Left lung (tissue), 10 donors: ENCODE data around the gene HOXD11. TPM values are rescaled to one million over a fixed set of nuclear protein-coding genes. Genes with fewer than 3 reads are reported as not detected.

Experiments
- ATAC-seq: fragments of 200-7000 bp; cut with Tn5 transposase; one replicate; pipeline ENCODE4 v1.9.1; 2020; ENCODE audit warnings: moderate library complexity
- DNase-seq, 4 donors: peaks; one replicate each; pipeline ENCODE4 v3.0.0-alpha.2; 2013 to 2020
- H3K27ac ChIP-seq, 2 donors: fragments of 200-600 bp; sonication (generic) in 1 of 2; one replicate each; pipeline versions ENCODE4 v1.5.0 to v1.8.0; 2020 to 2021
- H3K27me3 ChIP-seq, 2 donors: fragments of 200-600 bp; sonication (generic) in 1 of 2; one replicate each; pipeline versions ENCODE4 v1.5.0 to v1.8.0; 2020 to 2021
- H3K36me3 ChIP-seq, 2 donors: fragments of 200-600 bp; sonication (generic) in 1 of 2; one replicate each; pipeline versions ENCODE4 v1.5.0 to v1.8.0; 2020 to 2021
- H3K4me1 ChIP-seq, 2 donors: fragments of 200-600 bp; one replicate each; pipeline ENCODE4 v1.8.0; 2021
- H3K4me3 ChIP-seq, 2 donors: fragments of 200-600 bp; sonication (generic) in 1 of 2; one replicate each; pipeline versions ENCODE4 v1.5.0 to v1.8.0; 2020 to 2021; ENCODE audit warnings: mild to moderate bottlenecking in 1 of 2
- H3K9me3 ChIP-seq, 2 donors: fragments of 200-600 bp; sonication (generic) in 1 of 2; one replicate each; pipeline versions ENCODE4 v1.5.0 to v1.8.0; 2020 to 2021
- CTCF ChIP-seq, 2 donors: fragments of 200-600 bp; sonication (generic) in 1 of 2; IDR thresholded peaks; one replicate each; pipeline versions ENCODE4 v1.5.0 to v1.8.0; 2021; ENCODE audit warnings: antibody characterized with exemption in 2 of 2
- intact Hi-C, 2 donors: fragments of 100-400 bp; cut with DNase I; formaldehyde crosslinking; loops; one replicate each; pipeline versions ENCODE4 v1.11.2 to v1.14.2; 2022
- polyA plus RNA-seq, 6 donors: library from polyadenylated mRNA; unstranded; fragments of 120-200 nt; gene quantifications; one replicate each; pipeline ENCODE4 v1.2.1, GENCODE V29; 2013; ENCODE audit not compliant: insufficient read length in 6 of 6
- total RNA-seq, 2 donors: library from RNA; stranded (reverse); fragmentation: NEBNext Ultra II Directional; extraction: Animal tissue kit (Norgen Biotek cat#: 25700); gene quantifications; one replicate each; pipeline ENCODE4 v1.2.1, GENCODE V29; 2021
- donor health status: DM: no; HTN: yes; CAD: no.
- donor health status: DM: no; HTN: no; CAD: no.

HOXD11 gene
- total and polyA plus RNA-seq, 8 donors, result 0.21 to 0.51 (median 0.25) TPM; not detected in 5

GRCh38 chr2:176123411-176124109, 16.5 kb downstream of the HOXD11 start:
- TF ChIP-seq CTCF (IDR thresholded peaks at IDR 0.05), result no peak
- intact Hi-C loops, result no loop called here
- no peak overlapping the region for H3K4me3 ChIP-seq
- peaks cover 96 to 100% of the 10 kb centered on the region in 2 donors for H3K27me3 ChIP-seq
- no peaks in the 10 kb centered on the region for H3K36me3 ChIP-seq
- H3K4me1 ChIP-seq, result peaks cover 0 to 23% of the 10 kb centered on the region in 2 donors
- no peaks in the 10 kb centered on the region for H3K9me3 ChIP-seq
- DNase-seq (peak in 1 of 4 donors; percentile 51), ATAC-seq (no peak)
- H3K27ac ChIP-seq, result no peak overlapping the region

- no peak for TF ChIP-seq CTCF (IDR thresholded peaks at IDR 0.05)
- DNase-seq, result peak in 1 of 4 donors; percentile 72
- Histone ChIP-seq H3K36me3 (no peaks in the 10 kb centered on the region), H3K4me1 (peaks cover 0 to 30% of the 10 kb centered on the region in 2 donors), H3K27me3 (peaks cover 97 to 100% of the 10 kb centered on the region in 2 donors), H3K4me3 (no peak overlapping the region), H3K27ac (no peak overlapping the region), H3K9me3 (no peaks in the 10 kb centered on the region)
- ATAC-seq, result no peak
- intact Hi-C loops, result no loop called here
These were observed 17.2 kb downstream of the HOXD11 start for GRCh38 chr2:176124110-176124946.

- Histone ChIP-seq H3K36me3 (no peaks in the 10 kb centered on the region), H3K27me3 (peaks cover 96 to 100% of the 10 kb centered on the region in 2 donors), H3K4me1 (peaks cover 0 to 39% of the 10 kb centered on the region in 2 donors), H3K4me3 (no peak overlapping the region), H3K9me3 (no peaks in the 10 kb centered on the region), H3K27ac (no peak overlapping the region)
- no peak for TF ChIP-seq CTCF (IDR thresholded peaks at IDR 0.05)
- DNase-seq (no peak), ATAC-seq (no peak)
- intact Hi-C loops, result loop anchor here in 1 of 2 donors (5.0 kb wide), 2 partner anchors 427 to 1022 kb away; no protein-coding TSS in a partner anchor
These were observed 18.1 kb downstream of the HOXD11 start for GRCh38 chr2:176124947-176125771.

GRCh38 chr2:176125772-176126054, 18.6 kb downstream of the HOXD11 start:
- intact Hi-C loops, result loop anchor here in 1 of 2 donors (5.0 kb wide), 2 partner anchors 427 to 1022 kb away; no protein-coding TSS in a partner anchor
- peaks cover 96 to 100% of the 10 kb centered on the region in 2 donors for H3K27me3 ChIP-seq
- no peak overlapping the region for H3K27ac ChIP-seq
- no peak for TF ChIP-seq CTCF (IDR thresholded peaks at IDR 0.05)
- no peaks in the 10 kb centered on the region for H3K36me3 ChIP-seq
- ATAC-seq (no peak), DNase-seq (no peak)
- H3K4me3 ChIP-seq, result no peak overlapping the region
- H3K4me1 ChIP-seq, result peaks cover 0 to 44% of the 10 kb centered on the region in 2 donors
- H3K9me3 ChIP-seq, result no peaks in the 10 kb centered on the region
